Naive B cell (primary cell): ENCODE measurements around the gene MYH6. TPM values are rescaled to one million over a fixed set of nuclear protein-coding genes. Genes with fewer than 3 reads are reported as not detected.
A peak's percentile ranks its signal among the peaks of the same experiment; 100 is the strongest.

Source experiments
- ATAC-seq, 2 donors: fragments of 150-1000 bp; cut with Tn5 transposase; 2 replicates each; pipeline ENCODE4 v1.10.0; 2021; ENCODE audit warnings: low read depth in 2 of 2, mild to moderate bottlenecking in 2 of 2, moderate library complexity in 2 of 2
- DNase-seq: peaks from one replicate; pipeline ENCODE4 v3.0.0; 2022
- H3K27ac Mint-ChIP-seq, 6 donors: one replicate each; pipeline ENCODE4 v1.8.0; 2020 to 2022; ENCODE audit warnings: mild to moderate bottlenecking in 6 of 6, mixed read lengths in 6 of 6, moderate library complexity in 5 of 6, inconsistent platforms in 2 of 6
- H3K27me3 Mint-ChIP-seq, 3 donors: one replicate each; pipeline ENCODE4 v1.8.0; 2021 to 2022; ENCODE audit warnings: mixed read lengths in 3 of 3, mild to moderate bottlenecking in 1 of 3
- H3K36me3 Mint-ChIP-seq, 2 donors: one replicate each; pipeline ENCODE4 v1.8.0; 2020 to 2022; ENCODE audit warnings: mixed read lengths in 2 of 2, inconsistent platforms in 1 of 2, mild to moderate bottlenecking in 1 of 2
- H3K4me1 Mint-ChIP-seq, 3 donors: one replicate each; pipeline ENCODE4 v1.8.0; 2020 to 2022; ENCODE audit warnings: mixed read lengths in 3 of 3, inconsistent platforms in 1 of 3, mild to moderate bottlenecking in 1 of 3, moderate library complexity in 1 of 3
- H3K4me3 Mint-ChIP-seq, 8 donors: one replicate each; pipeline ENCODE4 v1.8.0; 2020 to 2022; ENCODE audit warnings: mild to moderate bottlenecking in 8 of 8, mixed read lengths in 8 of 8, moderate library complexity in 8 of 8, inconsistent platforms in 2 of 8
- H3K9me3 Mint-ChIP-seq, 7 donors: one replicate each; pipeline ENCODE4 v1.8.0; 2020 to 2022; ENCODE audit warnings: mixed read lengths in 7 of 7, mild to moderate bottlenecking in 5 of 7, inconsistent platforms in 2 of 7, moderate library complexity in 1 of 7
- polyA plus RNA-seq, 6 donors: library from polyadenylated mRNA; unstranded; fragments of 300-500 nt; fragmentation: Illumina TruSeq; gene quantifications; one replicate each; pipeline ENCODE4 v1.2.3, GENCODE V29; 2021; ENCODE audit warnings: low read depth in 6 of 6

Gene MYH6
- polyA plus RNA-seq, 6 donors from 2014 or later, result not detected

DNA sequence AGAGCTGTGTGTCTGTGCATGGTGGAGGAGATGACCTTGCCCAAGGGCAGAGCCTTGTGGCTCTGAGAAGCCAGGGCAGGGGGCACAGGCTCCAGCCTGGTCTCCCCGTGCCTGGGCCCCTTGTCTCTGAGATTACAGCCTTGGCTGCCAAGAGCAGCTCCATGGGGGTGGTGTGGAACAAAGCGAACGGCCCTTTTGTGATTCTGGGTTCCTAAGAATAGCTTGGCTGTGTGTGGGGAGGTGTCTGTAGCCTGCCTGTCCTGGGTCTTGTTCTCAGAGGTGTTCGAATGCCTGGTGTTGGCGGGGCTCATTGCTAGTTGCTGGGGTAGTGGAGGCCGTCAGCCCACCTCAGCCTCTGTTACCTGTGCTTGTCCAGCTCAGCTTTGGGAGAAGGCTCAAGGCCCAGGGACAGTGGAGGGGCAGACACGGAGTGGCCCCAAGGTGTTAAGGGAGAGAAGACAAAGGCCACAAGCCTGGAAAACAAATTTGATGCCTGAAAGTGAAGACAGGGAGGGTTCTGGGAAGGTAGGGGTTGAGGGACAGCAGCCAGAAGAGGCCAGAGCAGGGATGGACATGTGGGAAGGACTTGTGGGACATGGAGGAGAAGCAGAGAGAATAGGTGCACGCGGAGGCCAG is 34.8 kb upstream of the MYH6 start:
- DNase-seq (no peak), ATAC-seq (no peak)
- no peak overlapping the region for H3K27ac Mint-ChIP-seq
- H3K4me1 Mint-ChIP-seq, result peaks cover 0 to 3% (median 0%) of the 10 kb centered on the region in 3 donors
- H3K27me3 Mint-ChIP-seq, result peaks cover 27 to 56% (median 39%) of the 10 kb centered on the region in 3 donors
- no peak overlapping the region for H3K4me3 Mint-ChIP-seq
- no peaks in the 10 kb centered on the region for H3K36me3 Mint-ChIP-seq
- no peaks in the 10 kb centered on the region for H3K9me3 Mint-ChIP-seq

DNA sequence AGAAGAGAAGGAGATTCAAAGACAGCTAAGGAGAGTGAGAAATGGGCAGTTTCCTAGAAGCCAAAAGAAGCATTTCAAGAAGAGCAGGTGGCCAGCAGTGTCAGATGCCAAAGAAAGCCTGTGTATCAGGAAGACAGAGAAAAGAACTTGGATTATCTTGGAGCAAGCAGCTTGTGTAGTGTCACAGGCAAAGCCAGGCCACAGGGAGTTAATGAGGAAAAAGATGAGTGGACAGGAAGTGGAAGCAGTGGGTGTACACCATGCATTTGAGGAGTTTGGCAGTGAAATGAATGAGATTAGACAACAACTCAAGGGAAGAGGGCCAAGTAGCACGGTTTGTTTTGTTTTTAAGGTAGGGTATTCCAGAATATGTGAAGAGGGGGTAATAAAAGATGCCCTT is 33.0 kb upstream of the MYH6 start:
- Mint-ChIP-seq H3K9me3 (no peaks in the 10 kb centered on the region), H3K27ac (no peak overlapping the region), H3K36me3 (no peaks in the 10 kb centered on the region), H3K27me3 (peaks cover 23 to 54% (median 39%) of the 10 kb centered on the region in 3 donors), H3K4me1 (no peaks in the 10 kb centered on the region), H3K4me3 (no peak overlapping the region)
- DNase-seq (no peak), ATAC-seq (no peak)

GRCh38 chr14:23439107-23439835 is 31.2 kb upstream of the MYH6 start:
- peaks cover 0 to 2% (median 0%) of the 10 kb centered on the region in 7 donors for H3K9me3 Mint-ChIP-seq
- H3K27me3 Mint-ChIP-seq, result peaks cover 22 to 56% (median 53%) of the 10 kb centered on the region in 3 donors
- no peak for ATAC-seq

DNA sequence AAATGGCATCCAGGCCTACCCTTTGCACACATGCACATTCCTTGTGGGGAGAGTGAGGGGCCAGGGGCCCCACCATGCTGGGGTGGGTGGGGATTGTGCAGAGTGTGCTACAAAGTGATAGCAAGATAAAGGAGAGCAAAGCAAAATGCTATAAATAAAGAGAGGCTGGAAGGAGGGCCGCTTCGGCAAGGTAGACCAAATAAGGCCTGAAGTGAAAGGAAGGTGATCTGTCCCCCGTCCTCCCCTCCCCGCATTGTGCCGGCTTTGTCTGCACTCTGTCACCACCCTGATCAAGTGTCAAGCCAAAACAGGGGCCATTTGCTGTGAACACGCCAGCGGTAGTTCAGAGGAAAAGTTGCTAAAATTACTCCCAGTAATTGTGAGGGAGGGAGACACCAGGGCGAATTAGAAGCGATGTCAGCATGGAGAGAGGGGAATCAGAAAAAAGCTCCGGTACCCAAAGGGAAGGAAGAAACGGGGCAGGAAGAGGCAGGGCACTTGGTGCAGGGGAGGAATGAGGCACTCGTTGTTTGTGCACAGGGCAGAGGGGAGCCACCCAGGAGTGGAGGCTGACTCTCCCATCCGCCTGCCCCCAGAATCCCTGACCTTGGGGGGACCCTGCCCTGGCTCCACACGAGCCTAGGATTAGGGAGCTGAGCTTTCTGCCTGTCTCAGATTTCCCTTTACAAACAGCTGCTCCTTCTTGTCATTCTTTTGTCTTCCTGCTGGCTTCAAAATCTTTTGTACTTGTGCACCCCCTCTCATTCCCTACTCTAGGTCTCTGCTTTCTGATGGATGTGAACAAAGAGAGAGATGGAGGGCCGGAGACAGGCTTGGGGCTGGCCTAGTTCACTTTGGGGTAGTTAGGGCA is 30.3 kb upstream of the MYH6 start:
- Mint-ChIP-seq H3K27ac (no peak overlapping the region), H3K9me3 (peaks cover 0 to 2% (median 0%) of the 10 kb centered on the region in 7 donors), H3K4me3 (no peak overlapping the region), H3K36me3 (no peaks in the 10 kb centered on the region), H3K4me1 (no peaks in the 10 kb centered on the region), H3K27me3 (peaks cover 26 to 56% (median 55%) of the 10 kb centered on the region in 3 donors)
- ATAC-seq (no peak), DNase-seq (no peak)

More at GRCh38 chr14:23439107-23439835, 31.2 kb upstream of the MYH6 start:
- no peaks in the 10 kb centered on the region for H3K36me3 Mint-ChIP-seq
- no peak overlapping the region for H3K27ac Mint-ChIP-seq
- no peaks in the 10 kb centered on the region for H3K4me1 Mint-ChIP-seq
- no peak for DNase-seq
- no peak overlapping the region for H3K4me3 Mint-ChIP-seq

GRCh38 chr14:23437133-23438100 is 29.3 kb upstream of the MYH6 start:
- H3K9me3 Mint-ChIP-seq, result peaks cover 0 to 2% (median 0%) of the 10 kb centered on the region in 7 donors
- no peaks in the 10 kb centered on the region for H3K4me1 Mint-ChIP-seq
- no peak overlapping the region for H3K4me3 Mint-ChIP-seq
- H3K27me3 Mint-ChIP-seq, result peaks cover 20 to 54% (median 52%) of the 10 kb centered on the region in 3 donors
- H3K27ac Mint-ChIP-seq, result peak overlapping the region in 1 of 6 donors; percentile 32
- ATAC-seq (no peak), DNase-seq (no peak)
- no peaks in the 10 kb centered on the region for H3K36me3 Mint-ChIP-seq

- Mint-ChIP-seq H3K9me3 (peaks cover 0 to 2% (median 0%) of the 10 kb centered on the region in 7 donors), H3K4me1 (no peaks in the 10 kb centered on the region), H3K27me3 (peaks cover 17 to 57% (median 53%) of the 10 kb centered on the region in 3 donors), H3K27ac (no peak overlapping the region), H3K4me3 (no peak overlapping the region), H3K36me3 (no peaks in the 10 kb centered on the region)
- DNase-seq (no peak), ATAC-seq (no peak)
Measured at GRCh38 chr14:23436327-23437132, 28.5 kb upstream of the MYH6 start.

- Mint-ChIP-seq H3K36me3 (no peaks in the 10 kb centered on the region), H3K4me1 (no peaks in the 10 kb centered on the region), H3K4me3 (no peak within 1 kb of the TSS), H3K27ac (no peak within 1 kb of the TSS), H3K9me3 (peaks cover 0 to 2% (median 0%) of the 10 kb centered on the region in 7 donors), H3K27me3 (peaks cover 18 to 57% (median 51%) of the 10 kb centered on the region in 3 donors)
- DNase-seq (no peak), ATAC-seq (no peak)
Measured at GRCh38 chr14:23435543-23436326, 27.7 kb upstream of the MYH6 start, which contains the start of gene MYH7. MYH7 (minus strand) TSS chr14:23435660; CDS start chr14:23433732, 1,928 bp downstream.

DNA sequence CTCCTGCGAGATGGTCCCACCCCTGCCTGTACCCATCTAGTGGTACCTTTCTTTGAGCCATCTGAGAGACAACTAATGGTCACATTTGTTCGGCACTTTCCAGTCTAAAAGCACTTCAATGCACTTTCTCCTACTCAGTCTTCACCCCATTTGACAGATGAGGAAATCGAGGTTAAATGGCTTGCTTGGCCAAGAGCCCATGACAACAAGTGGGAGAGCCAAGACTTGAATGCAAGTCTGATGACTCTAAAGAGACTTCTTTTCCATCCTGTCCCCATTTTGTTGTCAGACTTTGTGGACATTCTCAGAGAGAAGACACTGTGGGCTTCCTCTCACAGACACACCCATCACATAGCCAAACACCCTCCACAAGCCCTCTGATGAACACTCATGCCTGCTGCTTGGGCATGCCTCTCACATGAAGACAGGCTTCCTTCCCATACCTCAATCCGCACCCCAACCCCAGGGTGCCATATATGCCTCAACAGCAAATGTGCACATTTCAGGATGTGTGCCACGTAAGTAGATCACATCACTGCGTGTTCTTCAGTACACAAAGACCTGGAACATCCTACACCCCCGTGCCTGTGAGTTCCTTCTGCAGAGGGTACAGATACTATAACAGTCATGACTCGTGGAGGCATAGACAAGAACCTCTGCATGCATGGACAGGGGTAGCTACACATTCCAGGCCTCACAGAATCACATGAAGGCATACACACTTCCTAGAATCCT is 26.6 kb upstream of the MYH6 start:
- H3K4me3 Mint-ChIP-seq, result no peak overlapping the region

DNA sequence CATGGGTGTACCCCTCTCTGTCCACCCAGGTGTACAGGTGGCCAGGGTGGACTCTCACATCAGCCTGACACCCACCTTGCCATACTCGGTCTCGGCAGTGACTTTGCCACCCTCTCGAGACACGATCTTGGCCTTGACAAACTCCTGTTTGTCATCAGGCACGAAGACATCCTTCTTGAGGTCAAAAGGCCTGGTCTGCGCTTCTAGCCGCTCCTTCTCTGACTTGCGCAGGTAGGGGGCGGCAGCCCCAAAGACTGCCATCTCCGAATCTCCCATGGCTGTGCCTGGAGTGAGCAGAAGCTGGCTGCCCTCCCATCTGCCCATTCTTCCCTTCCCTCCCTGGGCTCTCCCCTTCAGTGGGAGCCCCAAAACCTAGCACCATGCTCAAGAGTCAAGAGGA is 25.4 kb upstream of the MYH6 start:
- no peak overlapping the region for H3K27ac Mint-ChIP-seq
- H3K4me3 Mint-ChIP-seq, result no peak overlapping the region
- ATAC-seq, result no peak
- peaks cover 0 to 2% (median 0%) of the 10 kb centered on the region in 7 donors for H3K9me3 Mint-ChIP-seq
- H3K27me3 Mint-ChIP-seq, result peaks cover 16 to 57% (median 48%) of the 10 kb centered on the region in 3 donors
- DNase-seq, result no peak
- H3K36me3 Mint-ChIP-seq, result no peaks in the 10 kb centered on the region
- H3K4me1 Mint-ChIP-seq, result no peaks in the 10 kb centered on the region

More for the DNA sequence above, 26.6 kb upstream of the MYH6 start:
- H3K9me3 Mint-ChIP-seq, result peaks cover 0 to 2% (median 0%) of the 10 kb centered on the region in 7 donors
- H3K27me3 Mint-ChIP-seq, result peaks cover 16 to 57% (median 48%) of the 10 kb centered on the region in 3 donors
- no peak for DNase-seq
- H3K4me1 Mint-ChIP-seq, result no peaks in the 10 kb centered on the region
- no peaks in the 10 kb centered on the region for H3K36me3 Mint-ChIP-seq
- no peak overlapping the region for H3K27ac Mint-ChIP-seq
- no peak for ATAC-seq

DNA sequence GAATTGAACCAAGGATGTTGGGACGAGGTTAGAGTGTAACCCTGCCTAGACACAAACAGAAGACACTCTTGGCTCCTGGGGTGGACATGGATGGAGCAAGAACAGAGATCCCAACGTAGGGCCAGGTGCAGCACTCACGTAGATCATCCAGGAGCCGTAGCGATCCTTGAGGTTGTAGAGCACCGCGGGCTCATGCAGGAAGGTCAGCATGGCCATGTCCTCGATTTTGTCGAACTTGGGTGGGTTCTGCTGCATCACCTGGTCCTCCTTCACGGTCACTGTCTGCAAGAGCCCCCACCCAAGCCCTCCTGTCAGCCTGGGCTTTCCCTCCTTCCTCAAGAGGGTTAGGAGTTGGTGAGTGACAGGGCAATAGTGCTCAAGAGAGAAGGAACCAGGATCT is 24.9 kb upstream of the MYH6 start:
- Mint-ChIP-seq H3K4me3 (no peak overlapping the region), H3K27me3 (peaks cover 16 to 57% (median 48%) of the 10 kb centered on the region in 3 donors), H3K36me3 (no peaks in the 10 kb centered on the region), H3K27ac (no peak overlapping the region), H3K9me3 (peaks cover 0 to 2% (median 0%) of the 10 kb centered on the region in 7 donors), H3K4me1 (no peaks in the 10 kb centered on the region)
- DNase-seq (no peak), ATAC-seq (no peak)
